SK-N-SH (cell line): ENCODE results near the gene RELB.

Experiments
- CTCF ChIP-seq: fragments of 200-600 bp; sonication (generic); IDR thresholded peaks from 2 replicates; pipeline ENCODE4 v1.6.1; 2017; ENCODE audit warnings: antibody characterized with exemption, mild to moderate bottlenecking, moderate library complexity
- FOXM1 ChIP-seq: IDR thresholded peaks from 2 replicates; pipeline ENCODE4 v1.4.0; 2012; ENCODE audit warnings: low read depth, mild to moderate bottlenecking
- GABPA ChIP-seq: IDR thresholded peaks from 2 replicates; pipeline ENCODE4 v1.4.0; 2012; ENCODE audit warnings: low read depth, mild to moderate bottlenecking
- MAX ChIP-seq: IDR thresholded peaks from 2 replicates; pipeline ENCODE4 v1.4.0; 2012; ENCODE audit warnings: low read depth
- REST ChIP-seq: IDR thresholded peaks from 2 replicates; pipeline ENCODE4 v1.6.1; 2012; ENCODE audit warnings: mild to moderate bottlenecking, low read depth, low read length, moderate library complexity

GRCh38 chr19:44960906-44961728, 40.1 kb upstream of the RELB start:
- TF ChIP-seq CTCF (no peak), REST (no peak), MAX (no peak), FOXM1 (no peak), GABPA (no peak)
